Stimulated activated CD4-positive, alpha-beta T cell treated with anti-CD3 and anti-CD28 coated beads, Interleukin-2, amount 100 ng/mL, for 48 hours (primary cell): ENCODE data around the gene PDS5A.
"Not testable (repeated sequence)": the region's sequence is repeated elsewhere in the genome, so short reads cannot be mapped to it uniquely, and the experiment has no call there.

Experiments
- DNase-seq, 2 donors: peaks; one replicate each; pipeline ENCODE4 v3.0.0-alpha.2; 2020

PDS5A gene

GRCh38 chr4:39899291-39899690 lies 78.4 kb downstream of the PDS5A start:
- DNase-seq, result no peak

GRCh38 chr4:39898015-39898414 lies 79.7 kb downstream of the PDS5A start:
- DNase-seq, result no peak

GRCh38 chr4:39893693-39894072 lies 84.0 kb downstream of the PDS5A start:
- no peak for DNase-seq

GRCh38 chr4:39892988-39893692 lies 84.6 kb downstream of the PDS5A start:
- DNase-seq, result no peak

DNA sequence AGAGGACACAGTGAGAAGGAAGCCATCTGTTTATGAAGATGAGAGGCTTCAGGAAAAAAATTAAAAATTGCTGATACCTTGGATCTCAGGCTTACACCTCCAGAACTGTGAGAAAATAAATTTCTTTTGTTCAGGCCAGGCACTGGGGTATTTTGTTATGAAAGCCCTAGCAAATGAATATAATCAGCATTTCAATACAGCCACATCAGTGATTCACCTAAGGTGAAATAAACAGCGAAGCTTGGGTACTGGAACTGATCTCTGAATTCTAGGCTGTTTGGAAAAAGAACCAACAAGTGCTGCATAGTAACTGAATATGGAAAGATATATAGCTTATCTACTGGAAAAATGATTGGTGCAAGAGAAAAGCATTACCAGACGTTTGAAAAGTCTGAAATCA lies 88.5 kb downstream of the PDS5A start:
- no peak for DNase-seq

- no peak for DNase-seq
Observed at GRCh38 chr4:39888541-39888940, 89.2 kb downstream of the PDS5A start.

- no peak for DNase-seq
Observed at GRCh38 chr4:39883646-39884045, 94.1 kb downstream of the PDS5A start.

GRCh38 chr4:39881789-39882188 lies 95.9 kb downstream of the PDS5A start:
- no peak for DNase-seq

- no peak for DNase-seq
Observed at GRCh38 chr4:39877971-39878370, 99.7 kb downstream of the PDS5A start.

DNA sequence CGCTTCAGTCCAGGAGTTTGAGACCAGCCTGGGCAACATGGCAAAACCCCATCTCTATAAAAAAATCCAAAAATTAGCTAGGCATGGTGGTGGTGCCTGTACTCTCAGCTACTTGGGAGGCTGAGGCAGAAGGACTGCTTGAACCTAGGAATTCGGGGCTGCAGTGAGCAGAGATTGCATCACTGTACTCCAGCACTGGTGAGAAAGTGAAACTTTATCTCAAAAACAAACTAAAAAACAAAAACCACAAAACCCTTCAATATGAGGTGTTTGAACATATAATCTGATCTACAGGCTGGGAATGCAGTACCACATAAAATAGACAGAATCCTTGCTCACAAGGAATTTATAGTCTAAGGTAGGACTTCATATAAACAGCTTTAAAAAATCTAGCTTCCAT lies 103.9 kb downstream of the PDS5A start:
- no peak for DNase-seq

GRCh38 chr4:39865280-39865679 lies 112.4 kb downstream of the PDS5A start:
- DNase-seq, result no peak

GRCh38 chr4:39864391-39864790 lies 113.3 kb downstream of the PDS5A start:
- no peak for DNase-seq

DNA sequence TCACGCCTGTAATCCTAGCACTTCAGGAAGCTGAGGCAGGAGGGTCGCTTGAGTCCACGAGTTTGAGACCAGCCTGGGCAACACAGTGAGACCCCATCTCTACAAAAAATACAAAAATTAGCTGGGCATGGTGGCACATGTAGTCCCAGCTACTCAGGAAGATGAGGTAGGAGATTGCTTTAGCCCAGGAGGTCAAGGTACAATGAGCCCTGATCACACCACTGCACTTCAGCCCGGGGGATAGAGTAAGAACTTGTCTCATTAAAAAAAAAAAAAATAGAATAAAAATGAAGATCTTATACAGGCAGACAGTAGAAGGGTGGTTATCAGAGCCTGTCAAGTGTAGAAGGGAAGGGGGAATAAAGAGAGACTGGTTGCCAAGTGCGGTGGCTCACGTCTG lies 116.9 kb downstream of the PDS5A start:
- no peak for DNase-seq

- DNase-seq, result no peak
Observed at GRCh38 chr4:39855909-39856512, 121.7 kb downstream of the PDS5A start.

DNA sequence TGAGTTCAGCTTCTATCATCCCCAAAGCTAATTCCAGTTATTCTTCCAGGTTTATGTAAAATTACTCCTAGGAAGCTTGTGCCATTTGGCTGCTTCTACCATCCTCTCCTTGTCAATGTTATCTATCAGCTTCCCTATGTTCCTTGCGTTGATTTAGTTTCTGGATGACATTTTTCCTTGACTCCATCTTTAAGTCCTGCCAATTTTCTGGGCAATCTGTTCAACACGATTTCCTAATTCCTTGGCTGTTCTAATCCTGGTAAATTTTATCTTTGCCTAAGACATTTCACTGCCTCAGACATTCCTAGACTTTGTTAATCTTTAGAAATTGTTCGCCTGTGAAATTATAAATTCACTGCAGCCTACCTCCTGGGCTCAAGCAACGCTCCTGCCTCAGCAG lies 125.1 kb downstream of the PDS5A start:
- DNase-seq, result no peak

- no peak for DNase-seq
Observed at GRCh38 chr4:39850727-39851126, 127.0 kb downstream of the PDS5A start.

- DNase-seq, result no peak
Observed at GRCh38 chr4:39846705-39847104, 131.0 kb downstream of the PDS5A start.

DNA sequence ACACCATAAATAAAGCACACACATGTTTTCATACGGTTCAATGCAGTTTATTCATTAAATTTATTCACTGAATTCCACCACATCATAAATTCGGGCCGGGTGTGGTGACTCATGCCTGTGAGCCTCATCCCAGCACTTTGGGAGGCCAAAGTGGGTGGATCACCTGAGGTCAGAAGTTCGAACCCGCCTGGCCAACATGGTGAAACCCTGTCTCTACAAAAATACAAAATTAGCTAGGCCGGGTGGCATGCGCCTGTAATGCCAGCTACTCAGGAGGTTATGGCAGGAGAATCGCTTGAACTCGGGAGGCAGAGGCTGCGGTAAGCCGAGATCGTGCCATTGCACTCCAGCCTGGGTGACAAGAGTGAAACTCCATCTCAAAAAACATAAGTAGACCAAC lies 131.6 kb downstream of the PDS5A start:
- DNase-seq, result no peak

DNA sequence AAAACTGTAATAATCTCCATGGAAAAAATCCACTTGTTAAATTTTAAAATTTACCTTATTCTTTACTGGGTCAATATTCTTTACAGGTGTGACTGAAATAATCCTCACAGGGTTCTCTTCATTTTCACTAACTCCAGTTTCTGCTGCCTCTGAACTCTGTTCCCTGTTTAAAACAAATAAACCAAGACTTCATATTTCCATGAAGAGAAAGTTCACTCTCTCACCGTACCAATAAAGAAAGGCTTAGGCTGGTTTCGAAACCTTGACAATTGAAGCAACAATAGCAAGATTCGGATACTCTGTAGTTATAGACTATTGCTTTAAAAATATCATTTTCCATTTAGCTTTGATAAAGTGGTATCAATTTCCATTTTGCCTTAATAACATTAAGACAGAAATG lies 135.8 kb downstream of the PDS5A start:
- DNase-seq, result no peak

DNA sequence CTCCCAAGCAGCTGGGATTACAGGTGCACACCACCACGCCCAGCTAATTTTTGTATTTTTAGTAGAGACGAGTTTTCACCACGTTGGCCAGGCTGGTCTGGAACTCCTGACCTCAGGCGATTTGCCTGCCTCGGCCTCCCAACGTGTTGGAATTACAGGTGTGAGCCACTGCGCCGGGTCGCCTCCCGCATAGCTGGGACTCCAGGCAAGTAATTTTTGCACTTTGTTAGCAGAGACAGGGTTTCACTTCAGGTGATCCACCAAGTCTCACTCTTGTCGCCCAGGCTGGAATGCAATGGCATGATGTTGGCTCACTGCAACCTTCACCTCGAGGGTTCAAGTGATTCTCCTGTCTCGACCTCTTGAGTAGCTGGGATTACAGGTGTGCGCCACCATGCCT lies 137.2 kb downstream of the PDS5A start:
- DNase-seq, result not testable (repeated sequence)

DNA sequence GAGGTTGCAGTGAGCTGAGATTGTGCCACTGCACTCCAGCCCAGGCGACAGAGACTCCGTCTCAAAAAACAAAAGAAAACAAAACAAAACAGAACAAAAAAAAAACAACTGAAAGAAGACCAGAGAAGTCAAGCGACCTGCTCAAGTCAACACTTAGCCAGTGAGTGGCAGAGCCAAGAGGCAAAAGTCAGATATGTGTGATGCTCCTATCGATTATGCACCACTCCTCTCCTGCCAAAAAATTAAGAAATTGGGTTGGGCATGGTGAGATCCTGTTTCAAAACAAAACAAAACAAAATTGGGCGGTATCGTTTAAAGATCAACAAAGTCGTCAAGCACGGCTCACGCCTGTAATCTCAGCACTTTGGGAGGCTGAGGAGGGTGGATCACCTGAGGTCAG lies 137.7 kb downstream of the PDS5A start:
- DNase-seq, result no peak

GRCh38 chr4:39838431-39838830 lies 139.3 kb downstream of the PDS5A start:
- DNase-seq, result not testable (repeated sequence)

- no peak for DNase-seq
Observed at GRCh38 chr4:39834269-39834668, 143.4 kb downstream of the PDS5A start.

GRCh38 chr4:39825741-39826231 lies 151.9 kb downstream of the PDS5A start:
- no peak for DNase-seq

GRCh38 chr4:39825090-39825489 lies 152.6 kb downstream of the PDS5A start:
- DNase-seq, result no peak
